Upper lobe of left lung (tissue), 6 donors: ENCODE data around the gene PRKG1. TPM values are rescaled to one million over a fixed set of nuclear protein-coding genes. Genes with fewer than 3 reads are reported as not detected.

ENCODE experiments used
- ATAC-seq, 2 donors: fragments of 200-7000 bp; cut with Tn5 transposase; one replicate each; pipeline ENCODE4 v1.9.1; 2022; ENCODE audit warnings: mild to moderate bottlenecking in 2 of 2, moderate library complexity in 2 of 2; ENCODE audit not compliant: low FRiP score in 2 of 2
- DNase-seq, 2 donors: peaks; one replicate each; pipeline ENCODE4 v3.0.0-alpha.2; 2019 to 2020
- H3K27ac ChIP-seq, 4 donors: fragments of 200-600 bp; sonication (generic); one replicate each; pipeline ENCODE4 v1.5.1; 2016 to 2019
- H3K27me3 ChIP-seq, 4 donors: fragments of 200-600 bp; sonication (generic); one replicate each; pipeline ENCODE4 v1.5.1; 2017 to 2019
- H3K36me3 ChIP-seq, 4 donors: fragments of 200-600 bp; sonication (generic); one replicate each; pipeline ENCODE4 v1.5.1; 2016 to 2019
- H3K4me1 ChIP-seq, 4 donors: fragments of 200-600 bp; sonication (generic); one replicate each; pipeline ENCODE4 v1.5.1; 2018 to 2019
- H3K4me3 ChIP-seq, 4 donors: fragments of 200-600 bp; sonication (generic); one replicate each; pipeline ENCODE4 v1.5.1; 2017 to 2019; ENCODE audit warnings: mild to moderate bottlenecking in 2 of 4, moderate library complexity in 1 of 4
- H3K9me3 ChIP-seq, 4 donors: fragments of 200-600 bp; sonication (generic); one replicate each; pipeline ENCODE4 v1.5.1; 2018 to 2019
- EP300 ChIP-seq, 4 donors: sonication (generic); formaldehyde crosslinking; IDR thresholded peaks; one replicate each; pipeline ENCODE4 v1.5.1; 2017; ENCODE audit warnings: antibody characterized with exemption in 4 of 4, control low read depth in 2 of 4
- POLR2A ChIP-seq, 4 donors: fragments of 450-650 bp; IDR thresholded peaks; one replicate each; pipeline ENCODE4 v1.5.1; 2016 to 2017; ENCODE audit warnings: antibody characterized with exemption in 4 of 4, mild to moderate bottlenecking in 2 of 4
- POLR2AphosphoS5 ChIP-seq, 2 donors: sonication (generic); formaldehyde crosslinking; IDR thresholded peaks; one replicate each; pipeline ENCODE4 v1.5.1; 2017; ENCODE audit warnings: antibody characterized with exemption in 2 of 2
- WGBS, 2 donors: methylation state at CpG; one replicate each; pipeline ENCODE4 v1.1.5; 2017 to 2018; 5-methylcytosine and 5-hydroxymethylcytosine counted together
- total RNA-seq, 6 donors: library from RNA; depleted of rRNA in 4 of 6; stranded (reverse); fragments of >200 nt in 4 of 6; gene quantifications; one replicate each; pipeline versions ENCODE4 v1.1.0 to v1.2.1, GENCODE V29; 2016 to 2021
- TF ChIP-seq, protein P1 (sequence below), 6 experiments: fragments of 450-650 bp in 4 of 6; fragments of 200-600 bp in 2 of 6; sonication (generic) in 2 of 6; IDR thresholded peaks; one replicate each; pipeline ENCODE4 v1.5.1; 2016 to 2019; ENCODE audit warnings: antibody characterized with exemption in 6 of 6
- donor health status: DM: no; HTN: no; CAD: no; lungs with moderate emphysema.
- donor health status: DM: no; HTN: yes; CAD: no; lungs with severe emphysema.

PRKG1 gene
- total RNA-seq, 6 donors from 2014 or later = 12.9 to 43.0 (median 25.0) TPM

DNA sequence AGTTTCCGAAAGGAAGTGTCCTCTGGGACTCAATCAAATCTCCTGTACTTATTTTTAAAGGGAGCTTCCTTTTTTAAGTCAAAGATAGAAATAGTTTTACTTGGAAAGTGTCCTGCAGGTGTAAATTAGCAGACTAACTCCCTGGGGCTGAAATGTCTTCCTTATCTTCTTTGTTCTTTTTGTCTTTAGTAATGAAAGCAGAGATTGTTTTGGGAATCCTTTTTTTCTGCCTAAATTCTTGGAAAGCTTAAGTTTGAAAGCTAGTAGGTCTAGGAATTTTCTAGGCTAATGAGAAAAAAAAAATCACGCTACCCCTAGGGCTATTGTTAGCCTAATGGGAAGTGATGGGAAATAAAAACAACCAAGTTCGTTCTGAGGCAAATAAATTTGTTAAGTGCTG lies 764.2 kb downstream of the PRKG1 start:
- Histone ChIP-seq H3K9me3 (no peaks in the 10 kb centered on the region), H3K27ac (no peak overlapping the region), H3K4me3 (no peak overlapping the region), H3K36me3 (no peaks in the 10 kb centered on the region), H3K27me3 (no peaks in the 10 kb centered on the region), H3K4me1 (no peaks in the 10 kb centered on the region)
- TF ChIP-seq EP300 (IDR thresholded peaks at IDR 0.05) = no peak
- TF ChIP-seq POLR2A (IDR thresholded peaks at IDR 0.05) = no peak
- TF ChIP-seq POLR2AphosphoS5 (IDR thresholded peaks at IDR 0.05) = no peak
- TF ChIP-seq, protein P1, sequence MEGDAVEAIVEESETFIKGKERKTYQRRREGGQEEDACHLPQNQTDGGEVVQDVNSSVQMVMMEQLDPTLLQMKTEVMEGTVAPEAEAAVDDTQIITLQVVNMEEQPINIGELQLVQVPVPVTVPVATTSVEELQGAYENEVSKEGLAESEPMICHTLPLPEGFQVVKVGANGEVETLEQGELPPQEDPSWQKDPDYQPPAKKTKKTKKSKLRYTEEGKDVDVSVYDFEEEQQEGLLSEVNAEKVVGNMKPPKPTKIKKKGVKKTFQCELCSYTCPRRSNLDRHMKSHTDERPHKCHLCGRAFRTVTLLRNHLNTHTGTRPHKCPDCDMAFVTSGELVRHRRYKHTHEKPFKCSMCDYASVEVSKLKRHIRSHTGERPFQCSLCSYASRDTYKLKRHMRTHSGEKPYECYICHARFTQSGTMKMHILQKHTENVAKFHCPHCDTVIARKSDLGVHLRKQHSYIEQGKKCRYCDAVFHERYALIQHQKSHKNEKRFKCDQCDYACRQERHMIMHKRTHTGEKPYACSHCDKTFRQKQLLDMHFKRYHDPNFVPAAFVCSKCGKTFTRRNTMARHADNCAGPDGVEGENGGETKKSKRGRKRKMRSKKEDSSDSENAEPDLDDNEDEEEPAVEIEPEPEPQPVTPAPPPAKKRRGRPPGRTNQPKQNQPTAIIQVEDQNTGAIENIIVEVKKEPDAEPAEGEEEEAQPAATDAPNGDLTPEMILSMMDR (IDR thresholded peaks at IDR 0.05) = no peak
- 61 to 68% methylated on average over 3 of the region's 3 CpGs for WGBS, 2 donors
- DNase-seq = no peak
- no peak for ATAC-seq

DNA sequence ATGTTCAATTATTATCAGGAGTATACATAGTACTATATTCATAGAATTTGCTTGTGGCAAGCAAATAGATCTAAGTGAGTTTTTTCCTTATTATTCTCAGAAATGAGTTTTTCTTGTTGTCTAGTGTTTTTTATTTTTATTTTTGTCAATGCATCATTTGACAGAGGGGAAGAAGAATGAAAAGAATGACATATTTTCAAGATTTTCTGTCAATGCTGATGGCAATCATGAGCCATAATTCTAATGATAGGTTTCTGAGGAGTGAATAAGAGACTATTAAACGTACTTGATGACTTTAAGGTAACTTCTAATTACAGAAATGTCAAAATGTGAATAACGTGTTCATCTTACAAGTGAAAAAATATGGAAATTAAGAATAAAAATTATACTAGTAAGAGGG lies 769.7 kb downstream of the PRKG1 start:
- no peak for ATAC-seq
- TF ChIP-seq POLR2AphosphoS5 (IDR thresholded peaks at IDR 0.05) (no peak), EP300 (IDR thresholded peaks at IDR 0.05) (no peak), POLR2A (IDR thresholded peaks at IDR 0.05) (no peak)
- TF ChIP-seq, protein P1 (IDR thresholded peaks at IDR 0.05) = no peak
- Histone ChIP-seq H3K27ac (no peak overlapping the region), H3K27me3 (no peaks in the 10 kb centered on the region), H3K9me3 (no peaks in the 10 kb centered on the region), H3K4me3 (no peak overlapping the region), H3K36me3 (no peaks in the 10 kb centered on the region), H3K4me1 (no peaks in the 10 kb centered on the region)
- 85% methylated on average over 2 of the region's 2 CpGs for WGBS, 2 donors
- no peak for DNase-seq

DNA sequence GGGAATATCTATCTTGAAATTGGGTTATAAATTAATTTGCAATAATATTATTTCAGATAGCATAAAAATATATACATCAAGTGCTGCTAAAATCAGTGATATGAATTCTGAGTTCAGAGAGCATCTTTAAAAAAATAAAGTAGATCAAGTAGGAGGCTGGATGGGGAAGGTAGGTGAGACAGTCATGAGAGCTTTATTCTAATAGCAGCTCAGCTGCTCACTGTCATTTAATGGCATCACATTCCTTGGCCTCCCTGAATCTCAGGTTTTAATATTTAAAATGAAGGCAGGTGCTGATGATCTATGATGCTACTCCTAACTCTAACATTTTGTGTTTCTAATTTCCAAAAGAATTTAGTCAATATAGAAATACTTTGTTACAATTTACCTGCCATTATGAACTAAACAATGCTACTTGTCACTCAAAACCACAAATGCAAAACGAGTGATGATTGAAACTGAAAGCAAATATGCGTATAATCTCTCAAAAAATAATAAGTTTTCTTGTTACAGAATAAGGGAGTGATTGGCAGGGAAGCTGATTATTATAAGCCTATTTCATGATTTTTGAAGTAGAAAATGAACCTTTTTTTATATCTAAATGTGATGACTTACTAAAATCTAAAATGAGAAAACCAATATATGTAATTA lies 772.7 kb downstream of the PRKG1 start:
- Histone ChIP-seq H3K4me3 (no peak overlapping the region), H3K9me3 (no peaks in the 10 kb centered on the region), H3K36me3 (no peaks in the 10 kb centered on the region), H3K4me1 (no peaks in the 10 kb centered on the region), H3K27ac (no peak overlapping the region), H3K27me3 (no peaks in the 10 kb centered on the region)
- ATAC-seq (no peak), DNase-seq (no peak)
- TF ChIP-seq, protein P1 (IDR thresholded peaks at IDR 0.05) = no peak
- no peak for TF ChIP-seq EP300 (IDR thresholded peaks at IDR 0.05)
- no peak for TF ChIP-seq POLR2AphosphoS5 (IDR thresholded peaks at IDR 0.05)
- no peak for TF ChIP-seq POLR2A (IDR thresholded peaks at IDR 0.05)
- WGBS, 2 donors = 71 to 72% methylated on average over 2 of the region's 2 CpGs

DNA sequence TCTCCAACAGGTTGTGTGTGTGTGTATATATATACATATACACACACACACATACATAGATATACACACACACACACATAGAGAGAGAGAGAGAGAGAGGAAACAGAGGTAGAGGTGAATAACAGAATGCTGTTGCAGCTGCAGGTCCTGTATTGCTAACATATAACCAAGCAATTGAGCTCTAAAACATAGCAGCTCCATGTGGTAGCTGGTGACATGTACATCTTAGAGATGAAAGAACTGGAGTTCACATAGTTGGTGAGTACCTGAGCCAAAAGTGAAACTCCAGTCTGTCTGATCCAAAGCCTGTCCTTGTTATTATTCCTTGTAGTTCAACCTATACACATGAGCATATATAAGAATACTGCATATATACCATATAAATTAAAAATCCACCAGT lies 778.0 kb downstream of the PRKG1 start:
- H3K36me3 ChIP-seq = no peaks in the 10 kb centered on the region
- H3K4me3 ChIP-seq = no peak overlapping the region
- TF ChIP-seq, protein P1 (IDR thresholded peaks at IDR 0.05) = no peak
- no peak for TF ChIP-seq POLR2A (IDR thresholded peaks at IDR 0.05)
- no peak for TF ChIP-seq EP300 (IDR thresholded peaks at IDR 0.05)
- TF ChIP-seq POLR2AphosphoS5 (IDR thresholded peaks at IDR 0.05) = no peak
- no peak for ATAC-seq
- no peaks in the 10 kb centered on the region for H3K9me3 ChIP-seq
- DNase-seq = no peak
- H3K27ac ChIP-seq = no peak overlapping the region
- H3K4me1 ChIP-seq = no peaks in the 10 kb centered on the region
- no peaks in the 10 kb centered on the region for H3K27me3 ChIP-seq

DNA sequence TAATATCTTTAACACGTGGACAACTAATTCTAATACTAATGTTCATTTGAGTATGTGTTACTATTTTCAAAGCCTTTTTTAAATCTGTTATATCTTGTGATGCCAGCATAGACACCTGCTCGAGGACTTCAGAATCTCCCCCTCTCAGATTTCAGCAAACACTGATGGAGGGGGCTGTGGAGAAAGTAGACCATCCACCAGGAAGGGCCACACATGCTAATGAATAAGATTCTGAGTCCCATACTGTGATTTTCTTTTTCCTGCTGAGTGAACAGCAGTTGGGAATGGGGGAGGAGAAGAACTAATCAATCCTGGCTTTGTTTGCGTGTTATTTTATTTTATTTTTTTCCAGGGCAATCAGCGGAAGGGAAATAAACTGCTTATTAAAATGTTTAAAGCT lies 783.0 kb downstream of the PRKG1 start:
- WGBS, 2 donors = 81 to 86% methylated on average over 4 of the region's 4 CpGs
- no peak for TF ChIP-seq POLR2AphosphoS5 (IDR thresholded peaks at IDR 0.05)
- TF ChIP-seq POLR2A (IDR thresholded peaks at IDR 0.05) = no peak
- no peak for TF ChIP-seq EP300 (IDR thresholded peaks at IDR 0.05)
- TF ChIP-seq, protein P1 (IDR thresholded peaks at IDR 0.05) = no peak

More for the DNA sequence above, 783.0 kb downstream of the PRKG1 start:
- DNase-seq = no peak
- ATAC-seq = no peak
- H3K36me3 ChIP-seq = no peaks in the 10 kb centered on the region
- no peak overlapping the region for H3K27ac ChIP-seq
- H3K27me3 ChIP-seq = no peaks in the 10 kb centered on the region
- H3K4me3 ChIP-seq = no peak overlapping the region
- H3K9me3 ChIP-seq = no peaks in the 10 kb centered on the region
- peaks cover 0 to 7% (median 2%) of the 10 kb centered on the region in 4 donors for H3K4me1 ChIP-seq
